ENCODE measurements around the gene AIPL1.

GRCh38 chr17:6374271-6374691 lies 60.6 kb downstream of the AIPL1 start:
- no peak for TF ChIP-seq CTCF (IDR thresholded peaks at IDR 0.05)
- TF ChIP-seq ATF3 (CRISPR knock-in tag; conservative IDR thresholded peaks at IDR 0.05) = no peak
- no peak for TF ChIP-seq ZNF512 (CRISPR knock-in tag; IDR thresholded peaks at IDR 0.05; ENCODE audit: borderline replicate concordance)
- TF ChIP-seq ZNF121 (CRISPR knock-in tag; IDR thresholded peaks at IDR 0.05) = no peak
- no peak for TF ChIP-seq SMAD3 (CRISPR knock-in tag; IDR thresholded peaks at IDR 0.05; ENCODE audit: borderline replicate concordance)

All from WTC11 (cell line).